Fibroblast of mammary gland (primary cell): ENCODE measurements around the gene MAMDC2.

Experiments
- DNase-seq: peaks from one replicate; pipeline ENCODE4 v3.0.0-alpha.2; 2010; ENCODE audit warnings: low read depth
- H3K4me3 ChIP-seq: 2 replicates; pipeline ENCODE4 v1.5.1; 2011; ENCODE audit warnings: low read depth, mild to moderate bottlenecking, low read length, moderate library complexity; ENCODE audit not compliant: control insufficient read depth
- TF ChIP-seq, protein P1 (sequence below): conservative IDR thresholded peaks from 2 replicates; pipeline ENCODE4 v1.5.1; 2011; ENCODE audit warnings: low read depth, low read length, inconsistent platforms; ENCODE audit not compliant: control insufficient read depth, insufficient read depth

MAMDC2 gene

DNA sequence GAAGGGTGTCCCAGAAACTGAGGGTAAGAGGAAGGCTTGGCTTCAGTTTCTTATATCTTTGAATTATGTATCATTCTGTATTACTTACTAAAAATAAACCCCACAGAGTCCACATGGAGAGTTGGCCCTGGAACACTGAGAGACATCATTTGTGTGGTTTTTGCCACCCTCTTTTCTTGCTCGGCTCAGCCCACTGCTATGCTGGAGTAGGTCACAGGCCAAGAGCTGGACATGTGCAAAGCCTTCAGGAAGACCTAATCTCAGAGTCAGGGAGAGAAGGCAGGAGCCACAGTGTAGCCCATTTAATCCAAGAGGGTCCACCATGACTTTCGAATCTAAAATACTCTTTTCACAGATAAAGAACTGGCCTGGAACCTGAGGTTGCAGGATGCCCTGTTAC, 47.5 kb downstream of the MAMDC2 start:
- no peak overlapping the region for H3K4me3 ChIP-seq
- TF ChIP-seq, protein P1, sequence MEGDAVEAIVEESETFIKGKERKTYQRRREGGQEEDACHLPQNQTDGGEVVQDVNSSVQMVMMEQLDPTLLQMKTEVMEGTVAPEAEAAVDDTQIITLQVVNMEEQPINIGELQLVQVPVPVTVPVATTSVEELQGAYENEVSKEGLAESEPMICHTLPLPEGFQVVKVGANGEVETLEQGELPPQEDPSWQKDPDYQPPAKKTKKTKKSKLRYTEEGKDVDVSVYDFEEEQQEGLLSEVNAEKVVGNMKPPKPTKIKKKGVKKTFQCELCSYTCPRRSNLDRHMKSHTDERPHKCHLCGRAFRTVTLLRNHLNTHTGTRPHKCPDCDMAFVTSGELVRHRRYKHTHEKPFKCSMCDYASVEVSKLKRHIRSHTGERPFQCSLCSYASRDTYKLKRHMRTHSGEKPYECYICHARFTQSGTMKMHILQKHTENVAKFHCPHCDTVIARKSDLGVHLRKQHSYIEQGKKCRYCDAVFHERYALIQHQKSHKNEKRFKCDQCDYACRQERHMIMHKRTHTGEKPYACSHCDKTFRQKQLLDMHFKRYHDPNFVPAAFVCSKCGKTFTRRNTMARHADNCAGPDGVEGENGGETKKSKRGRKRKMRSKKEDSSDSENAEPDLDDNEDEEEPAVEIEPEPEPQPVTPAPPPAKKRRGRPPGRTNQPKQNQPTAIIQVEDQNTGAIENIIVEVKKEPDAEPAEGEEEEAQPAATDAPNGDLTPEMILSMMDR, result no peak
- DNase-seq, result no peak

DNA sequence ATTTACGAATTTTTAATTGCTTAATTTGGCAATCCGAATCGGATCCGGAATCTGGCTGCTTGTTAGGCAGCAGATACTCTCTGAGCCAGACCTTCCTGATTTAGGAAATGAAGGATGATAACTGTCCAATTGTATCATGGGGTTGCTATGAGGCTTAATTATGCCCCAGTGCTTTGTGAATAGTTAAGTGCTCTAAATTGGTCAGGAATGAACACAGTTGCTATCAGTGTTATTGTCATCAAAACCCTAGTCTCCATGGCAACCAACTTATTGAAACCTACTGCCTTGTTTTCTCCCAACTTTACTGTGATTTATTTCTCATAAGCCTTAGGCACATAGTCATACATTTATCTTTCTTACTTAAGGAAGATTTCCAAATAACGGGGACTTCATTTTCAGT, 47.9 kb downstream of the MAMDC2 start:
- DNase-seq, result no peak
- no peak overlapping the region for H3K4me3 ChIP-seq
- TF ChIP-seq, protein P1, result no peak

DNA sequence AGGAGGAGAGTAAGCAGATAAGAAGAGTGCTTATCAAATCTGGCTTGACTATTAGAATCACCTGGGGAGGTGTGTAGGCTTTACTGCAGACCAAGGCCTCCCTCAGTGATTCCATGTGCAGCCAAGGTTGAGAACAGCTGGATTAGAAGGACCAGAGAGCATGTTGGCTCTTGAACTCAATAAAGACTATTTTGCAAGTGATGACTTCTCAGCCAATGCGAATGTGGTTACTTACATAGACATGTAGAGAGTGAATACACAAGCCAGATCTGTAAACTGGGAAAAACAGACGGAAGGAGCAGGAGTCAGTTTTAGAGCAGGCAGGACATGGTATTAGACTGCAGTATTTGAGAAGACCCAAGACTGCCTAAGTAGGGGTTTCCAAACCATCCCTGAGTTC, 48.5 kb downstream of the MAMDC2 start:
- no peak for DNase-seq
- no peak overlapping the region for H3K4me3 ChIP-seq
- TF ChIP-seq, protein P1, result no peak

DNA sequence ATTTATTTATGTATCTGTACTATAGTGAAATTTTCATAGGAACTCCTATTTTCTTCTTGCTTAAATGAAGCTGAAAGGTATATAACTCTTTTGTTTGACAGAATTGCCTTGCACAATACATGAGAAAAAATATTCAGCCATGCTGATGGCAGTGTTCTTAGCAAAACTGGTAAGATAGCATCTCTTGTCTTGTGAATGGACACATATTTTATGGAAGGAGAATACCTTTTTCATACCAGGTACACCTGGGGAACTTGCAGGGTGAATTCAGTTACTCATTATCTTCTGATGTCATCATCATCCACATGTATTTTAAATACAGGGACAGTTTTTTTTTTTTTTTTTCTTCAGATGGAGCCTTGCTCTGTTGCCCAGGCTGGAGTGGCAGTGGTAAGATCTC, 49.4 kb downstream of the MAMDC2 start:
- TF ChIP-seq, protein P1, result no peak
- DNase-seq, result no peak
- H3K4me3 ChIP-seq, result no peak overlapping the region

DNA sequence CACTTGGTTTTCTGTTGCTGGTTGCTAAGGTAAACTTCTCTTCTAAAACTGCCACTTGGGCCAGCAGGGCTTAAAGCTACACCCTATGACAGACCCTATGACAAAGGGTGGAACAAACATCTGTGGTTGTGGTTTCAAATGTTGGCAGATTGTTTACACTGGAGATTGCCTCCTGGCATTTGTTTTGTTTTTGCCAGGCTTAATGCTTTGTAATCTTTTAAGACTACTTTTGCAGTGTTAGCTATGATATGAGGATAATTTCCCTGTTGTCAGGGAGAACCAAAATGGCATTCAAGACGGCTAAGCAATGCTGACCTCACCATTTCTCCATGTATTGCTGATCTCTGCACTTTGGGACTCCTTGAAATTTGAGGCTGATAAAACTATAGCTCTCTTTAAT, 50.3 kb downstream of the MAMDC2 start:
- DNase-seq, result no peak
- H3K4me3 ChIP-seq, result no peak overlapping the region
- TF ChIP-seq, protein P1, result no peak

DNA sequence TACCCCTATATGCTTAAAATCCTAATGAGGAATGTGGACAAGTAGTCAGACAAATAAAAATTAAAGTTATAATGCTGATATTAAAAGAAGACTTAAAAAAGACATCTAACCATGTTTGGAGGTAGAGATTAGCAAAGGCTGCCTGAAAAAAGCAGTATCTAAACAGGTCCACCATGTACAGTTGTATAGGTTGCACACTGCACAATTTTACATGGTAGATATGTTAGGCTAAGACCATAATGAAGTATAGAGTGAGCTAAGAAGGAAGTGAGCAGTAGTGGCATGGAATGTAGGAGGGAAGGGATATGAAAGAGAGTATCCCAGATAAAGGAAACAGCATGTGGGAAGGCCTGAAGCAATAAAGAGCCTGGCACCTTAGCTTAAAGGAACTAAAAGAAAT, 51.1 kb downstream of the MAMDC2 start:
- TF ChIP-seq, protein P1, result no peak
- H3K4me3 ChIP-seq, result no peak overlapping the region
- no peak for DNase-seq

DNA sequence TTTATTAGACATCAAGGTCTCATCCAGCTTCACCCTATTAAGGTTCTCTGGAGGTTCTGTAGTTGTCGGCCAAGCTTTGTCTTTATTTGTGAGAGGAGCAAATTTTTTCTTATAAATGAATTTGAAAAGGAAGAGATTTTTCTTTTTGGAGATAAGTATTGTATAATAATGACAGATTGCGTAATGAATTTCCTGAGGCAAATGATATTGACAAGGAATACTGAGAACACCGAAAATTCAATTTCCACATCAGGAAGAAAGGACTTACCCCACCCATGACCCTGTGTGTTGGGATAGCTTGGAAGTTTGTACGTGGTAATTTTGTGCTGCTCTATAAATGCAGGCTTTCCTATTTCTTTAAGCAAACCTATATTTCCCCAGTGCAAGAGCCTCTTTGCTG, 53.5 kb downstream of the MAMDC2 start:
- TF ChIP-seq, protein P1, result no peak
- no peak overlapping the region for H3K4me3 ChIP-seq
- DNase-seq, result no peak
